Measurements from ENCODE around the gene ANKRD17.

ANKRD17 gene

DNA sequence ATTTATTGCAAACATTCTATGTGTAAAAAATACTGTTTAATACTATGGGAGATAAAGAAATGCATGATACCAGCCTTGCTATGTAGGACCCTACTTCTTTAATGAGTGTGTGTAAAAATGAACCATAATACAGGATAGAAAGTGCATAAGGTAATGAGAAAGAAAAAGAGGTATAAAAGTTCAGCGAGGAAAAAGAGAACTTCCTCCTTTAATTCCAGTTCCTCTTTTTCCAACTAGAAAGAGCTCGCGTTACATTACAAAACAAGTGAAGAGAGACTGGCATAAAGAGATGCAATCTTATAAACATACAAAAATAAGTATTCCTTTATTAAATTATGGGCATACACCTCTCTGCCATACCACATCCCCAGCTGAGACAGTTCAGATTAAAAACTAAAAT is 77.4 kb downstream of the ANKRD17 start:
- no peak for DNase-seq (ENCODE audit: low read depth)
- no peak overlapping the region for H3K4me3 ChIP-seq (ENCODE audit: low read length)
- TF ChIP-seq, protein P1, sequence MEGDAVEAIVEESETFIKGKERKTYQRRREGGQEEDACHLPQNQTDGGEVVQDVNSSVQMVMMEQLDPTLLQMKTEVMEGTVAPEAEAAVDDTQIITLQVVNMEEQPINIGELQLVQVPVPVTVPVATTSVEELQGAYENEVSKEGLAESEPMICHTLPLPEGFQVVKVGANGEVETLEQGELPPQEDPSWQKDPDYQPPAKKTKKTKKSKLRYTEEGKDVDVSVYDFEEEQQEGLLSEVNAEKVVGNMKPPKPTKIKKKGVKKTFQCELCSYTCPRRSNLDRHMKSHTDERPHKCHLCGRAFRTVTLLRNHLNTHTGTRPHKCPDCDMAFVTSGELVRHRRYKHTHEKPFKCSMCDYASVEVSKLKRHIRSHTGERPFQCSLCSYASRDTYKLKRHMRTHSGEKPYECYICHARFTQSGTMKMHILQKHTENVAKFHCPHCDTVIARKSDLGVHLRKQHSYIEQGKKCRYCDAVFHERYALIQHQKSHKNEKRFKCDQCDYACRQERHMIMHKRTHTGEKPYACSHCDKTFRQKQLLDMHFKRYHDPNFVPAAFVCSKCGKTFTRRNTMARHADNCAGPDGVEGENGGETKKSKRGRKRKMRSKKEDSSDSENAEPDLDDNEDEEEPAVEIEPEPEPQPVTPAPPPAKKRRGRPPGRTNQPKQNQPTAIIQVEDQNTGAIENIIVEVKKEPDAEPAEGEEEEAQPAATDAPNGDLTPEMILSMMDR (IDR thresholded peaks at IDR 0.05; ENCODE audit: insufficient read depth, low read depth, low read length, missing control alignments), result no peak

DNA sequence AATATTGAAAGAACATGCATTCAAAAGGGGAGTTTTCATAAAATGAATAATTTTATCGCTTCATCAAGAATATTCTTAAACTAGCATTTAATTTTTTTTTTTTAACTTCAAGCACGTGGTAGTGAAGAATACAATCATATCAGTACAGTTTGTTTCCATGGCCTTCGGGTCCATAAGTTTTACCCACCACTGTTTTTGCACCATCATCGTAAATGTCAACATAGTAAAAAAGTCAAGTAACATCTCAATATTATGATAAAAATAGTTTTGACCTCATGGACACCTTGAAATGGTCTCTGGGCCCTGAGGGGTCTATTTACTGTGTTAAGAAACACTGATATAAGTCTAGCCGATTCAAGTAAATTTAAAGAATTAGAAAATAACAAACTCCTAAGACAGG is 80.2 kb downstream of the ANKRD17 start:
- H3K4me3 ChIP-seq (ENCODE audit: low read length), result no peak overlapping the region
- TF ChIP-seq, protein P1 (IDR thresholded peaks at IDR 0.05; ENCODE audit: insufficient read depth, low read depth, low read length, missing control alignments), result no peak
- DNase-seq (ENCODE audit: low read depth), result no peak

DNA sequence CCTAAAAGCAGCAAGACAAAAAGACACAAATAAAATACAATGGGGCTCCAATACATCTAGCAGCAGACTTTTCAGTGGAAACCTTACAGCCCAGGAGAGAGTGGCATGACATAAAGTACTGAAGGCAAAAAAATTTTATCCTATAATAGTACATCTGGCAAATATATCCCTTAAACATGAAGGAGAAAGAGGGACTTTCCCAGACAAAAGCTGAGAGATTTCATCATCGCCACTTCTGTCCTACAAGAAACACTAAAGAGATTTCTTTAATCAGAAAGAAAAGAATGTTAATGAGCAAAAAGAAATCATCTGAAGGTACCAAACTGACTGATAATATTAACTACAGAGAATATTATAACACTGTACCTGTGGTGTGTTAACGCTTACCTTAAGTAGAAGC is 86.4 kb downstream of the ANKRD17 start:
- TF ChIP-seq, protein P1 (IDR thresholded peaks at IDR 0.05; ENCODE audit: insufficient read depth, low read depth, low read length, missing control alignments), result no peak
- DNase-seq (ENCODE audit: low read depth), result peak; percentile 40
- H3K4me3 ChIP-seq (ENCODE audit: low read length), result no peak overlapping the region

DNA sequence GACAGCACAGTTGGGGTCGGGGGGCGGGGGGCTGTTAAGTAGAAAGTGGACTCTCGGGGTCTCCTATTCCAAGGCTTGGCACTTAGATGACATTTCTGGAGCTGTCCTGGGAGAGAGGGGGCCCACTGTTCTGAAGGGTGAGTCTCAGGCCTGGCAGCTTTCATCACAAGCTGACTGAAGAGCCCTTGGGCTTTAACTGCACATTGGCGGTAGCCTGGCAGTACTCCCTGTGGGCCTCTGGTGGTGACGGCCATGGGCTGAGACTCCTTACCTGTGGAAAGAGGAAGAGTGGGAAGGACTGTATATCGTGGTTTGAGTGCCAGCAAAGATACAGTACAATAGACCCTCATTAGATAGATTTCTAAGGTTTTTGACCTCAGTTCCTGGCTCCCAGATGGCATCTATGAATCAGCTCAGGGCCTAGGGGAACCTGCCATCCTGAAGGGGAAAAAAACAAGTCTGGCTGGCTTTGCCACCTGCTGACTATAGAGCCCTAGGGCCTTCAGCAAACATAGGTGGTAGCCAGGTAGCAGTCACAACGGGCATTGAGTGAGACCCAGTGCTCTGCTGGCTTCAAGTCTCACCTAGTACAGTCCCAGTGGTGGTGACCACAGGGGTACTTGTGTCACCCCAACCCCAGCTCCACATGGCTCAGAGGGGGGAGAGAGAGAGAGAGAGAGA is 87.9 kb downstream of the ANKRD17 start:
- TF ChIP-seq, protein P1 (IDR thresholded peaks at IDR 0.05; ENCODE audit: insufficient read depth, low read depth, low read length, missing control alignments), result no peak
- H3K4me3 ChIP-seq (ENCODE audit: low read length), result no peak overlapping the region
- peak; percentile 82 for DNase-seq (ENCODE audit: low read depth)

DNA sequence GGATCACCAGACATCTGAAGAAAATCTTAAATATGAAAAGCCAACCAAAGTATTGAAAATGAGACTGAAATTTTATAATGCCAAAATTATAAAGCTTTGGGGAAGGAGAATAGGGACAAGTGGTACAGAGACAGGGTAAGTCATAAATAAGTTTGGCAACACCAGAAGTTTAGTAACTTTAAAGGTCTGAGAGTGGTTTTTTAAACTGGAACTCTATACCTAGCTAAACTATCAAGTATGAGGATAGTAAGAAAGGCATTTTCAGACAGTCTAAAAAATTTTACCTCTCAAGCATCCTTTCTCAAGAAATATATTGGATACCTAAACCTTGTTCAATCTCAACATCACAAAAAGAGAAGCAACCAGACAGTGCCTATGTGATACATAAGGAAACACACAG is 92.4 kb downstream of the ANKRD17 start:
- DNase-seq (ENCODE audit: low read depth), result no peak
- TF ChIP-seq, protein P1 (IDR thresholded peaks at IDR 0.05; ENCODE audit: insufficient read depth, low read depth, low read length, missing control alignments), result no peak
- no peak overlapping the region for H3K4me3 ChIP-seq (ENCODE audit: low read length)

DNA sequence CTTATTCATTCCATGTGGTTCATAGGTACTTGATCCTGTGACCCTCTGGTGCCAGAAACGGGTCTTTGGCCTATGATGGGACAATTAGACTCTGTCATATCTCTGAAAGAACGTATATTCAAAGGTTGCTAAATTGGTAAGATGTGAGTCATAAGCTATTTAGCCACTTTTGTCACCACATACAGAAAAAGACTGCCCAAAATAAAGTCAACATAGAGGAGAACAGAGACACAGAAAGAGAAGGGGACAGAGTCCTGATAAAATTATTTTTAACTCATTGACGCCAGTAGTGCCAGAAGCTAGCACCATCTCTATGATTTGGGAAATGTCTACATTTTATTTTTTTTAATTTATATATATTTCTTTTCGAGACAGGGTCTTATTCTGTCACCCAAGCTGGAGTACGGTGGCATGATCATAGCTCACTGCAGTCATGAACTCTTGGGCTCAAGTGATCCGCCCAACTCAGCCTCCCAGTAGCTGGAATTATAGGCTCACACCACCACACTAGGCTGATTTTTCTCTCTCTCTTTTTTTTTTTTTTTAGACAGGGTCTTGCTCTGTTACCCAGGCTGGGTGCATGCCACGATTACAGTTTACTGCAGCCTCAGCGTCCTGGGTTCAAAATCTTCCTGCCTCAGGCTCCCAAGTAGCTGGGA is 96.9 kb downstream of the ANKRD17 start:
- TF ChIP-seq, protein P1 (IDR thresholded peaks at IDR 0.05; ENCODE audit: insufficient read depth, low read depth, low read length, missing control alignments), result no peak
- no peak for DNase-seq (ENCODE audit: low read depth)

DNA sequence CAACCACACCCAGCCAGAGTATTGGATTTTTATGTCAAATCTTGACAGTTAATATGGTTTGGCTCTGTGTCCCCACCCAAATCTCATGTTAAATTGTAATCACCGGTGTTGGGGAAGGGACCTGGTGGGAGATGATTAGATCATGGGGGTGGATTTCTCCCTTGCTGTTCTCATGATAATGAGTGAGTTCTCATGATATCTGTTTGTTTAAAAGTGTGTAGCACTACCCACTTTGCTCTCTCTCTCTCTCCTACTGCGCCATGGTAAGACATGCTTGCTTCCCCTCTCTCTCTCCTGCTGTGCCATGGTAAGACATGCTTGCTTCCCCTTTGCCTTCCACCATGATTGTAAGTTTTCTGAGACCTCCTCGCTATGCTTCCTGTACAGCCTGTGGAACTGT is 102.2 kb downstream of the ANKRD17 start:
- TF ChIP-seq, protein P1 (IDR thresholded peaks at IDR 0.05; ENCODE audit: insufficient read depth, low read depth, low read length, missing control alignments), result no peak
- no peak for DNase-seq (ENCODE audit: low read depth)
- H3K4me3 ChIP-seq (ENCODE audit: low read length), result no peak overlapping the region

More for the DNA sequence above, 96.9 kb downstream of the ANKRD17 start:
- H3K4me3 ChIP-seq (ENCODE audit: low read length), result no peak overlapping the region
